ENCODE results near the gene SELENON. TPM values are rescaled to one million over a fixed set of nuclear protein-coding genes. Genes with fewer than 3 reads are reported as not detected.
A peak's percentile ranks its signal among the peaks of the same experiment; 100 is the strongest.

SELENON gene
- total and polyA plus RNA-seq, 8 donors: 85.2 to 107 (median 96.4) TPM

DNA sequence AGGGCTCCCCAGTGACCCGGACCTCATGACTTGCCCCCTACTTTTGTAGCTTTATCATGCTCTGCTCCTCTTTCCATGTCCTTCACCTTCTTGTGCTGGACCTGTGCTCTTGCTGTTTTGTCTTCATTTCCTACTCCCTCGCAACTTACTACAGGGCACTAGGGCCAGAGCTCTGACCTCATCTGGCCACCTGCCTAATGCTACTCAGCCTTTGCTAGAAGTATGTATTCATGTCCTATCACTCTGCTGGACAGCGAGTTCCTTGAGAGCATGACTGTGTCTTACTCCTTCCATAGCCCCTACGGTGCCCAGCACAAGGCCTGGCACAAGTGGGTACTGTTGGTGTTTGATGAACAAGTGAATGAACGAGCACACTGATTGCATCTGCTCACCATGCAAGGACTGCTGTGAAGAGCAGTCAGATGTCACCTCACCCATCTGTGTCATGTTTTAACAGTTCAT is 21.7 kb downstream of the SELENON start:
- no peak for ATAC-seq
- intact Hi-C loops (cut with DNase I): no loop called here
- no peak for DNase-seq
- no peaks in the 10 kb centered on the region for H3K9me3 ChIP-seq
- peak overlapping the region in 1 of 2 donors; percentile 89 for H3K4me3 ChIP-seq
- TF ChIP-seq, protein P1, sequence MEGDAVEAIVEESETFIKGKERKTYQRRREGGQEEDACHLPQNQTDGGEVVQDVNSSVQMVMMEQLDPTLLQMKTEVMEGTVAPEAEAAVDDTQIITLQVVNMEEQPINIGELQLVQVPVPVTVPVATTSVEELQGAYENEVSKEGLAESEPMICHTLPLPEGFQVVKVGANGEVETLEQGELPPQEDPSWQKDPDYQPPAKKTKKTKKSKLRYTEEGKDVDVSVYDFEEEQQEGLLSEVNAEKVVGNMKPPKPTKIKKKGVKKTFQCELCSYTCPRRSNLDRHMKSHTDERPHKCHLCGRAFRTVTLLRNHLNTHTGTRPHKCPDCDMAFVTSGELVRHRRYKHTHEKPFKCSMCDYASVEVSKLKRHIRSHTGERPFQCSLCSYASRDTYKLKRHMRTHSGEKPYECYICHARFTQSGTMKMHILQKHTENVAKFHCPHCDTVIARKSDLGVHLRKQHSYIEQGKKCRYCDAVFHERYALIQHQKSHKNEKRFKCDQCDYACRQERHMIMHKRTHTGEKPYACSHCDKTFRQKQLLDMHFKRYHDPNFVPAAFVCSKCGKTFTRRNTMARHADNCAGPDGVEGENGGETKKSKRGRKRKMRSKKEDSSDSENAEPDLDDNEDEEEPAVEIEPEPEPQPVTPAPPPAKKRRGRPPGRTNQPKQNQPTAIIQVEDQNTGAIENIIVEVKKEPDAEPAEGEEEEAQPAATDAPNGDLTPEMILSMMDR (IDR thresholded peaks at IDR 0.05): no peak
- H3K27me3 ChIP-seq: no peaks in the 10 kb centered on the region
- peaks cover 0 to 21% of the 10 kb centered on the region in 2 donors for H3K36me3 ChIP-seq
- peaks cover 9 to 37% of the 10 kb centered on the region in 2 donors for H3K4me1 ChIP-seq
- H3K27ac ChIP-seq: no peak overlapping the region

DNA sequence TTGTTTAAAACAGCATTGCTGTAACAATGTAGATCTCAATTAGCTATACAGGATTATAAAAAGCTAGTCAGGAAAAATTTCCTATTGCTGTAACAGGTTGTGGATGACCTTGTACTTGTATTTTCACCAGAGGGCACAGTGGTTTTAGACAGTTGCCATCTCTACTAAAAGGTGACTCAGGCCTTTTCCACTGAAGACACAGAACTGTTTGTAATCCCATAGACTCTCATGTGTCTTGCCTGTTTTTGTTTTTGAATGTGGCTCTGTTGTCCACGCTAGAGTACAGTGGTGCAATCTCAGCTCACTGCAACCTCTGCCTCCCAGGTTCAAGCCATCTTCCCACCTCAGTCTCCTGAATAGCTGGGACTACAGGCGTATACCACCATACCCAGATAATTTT is 25.6 kb downstream of the SELENON start:
- intact Hi-C loops (cut with DNase I): no loop called here

GRCh38 chr1:25826571-25826970 is 26.6 kb downstream of the SELENON start:
- intact Hi-C loops (cut with DNase I): no loop called here
- H3K36me3 ChIP-seq: peaks cover 0 to 70% of the 10 kb centered on the region in 2 donors
- ATAC-seq: no peak

More for the DNA sequence above, 25.6 kb downstream of the SELENON start:
- TF ChIP-seq, protein P1 (IDR thresholded peaks at IDR 0.05): no peak
- Histone ChIP-seq H3K9me3 (no peaks in the 10 kb centered on the region), H3K36me3 (peaks cover 0 to 61% of the 10 kb centered on the region in 2 donors), H3K4me1 (peaks cover 9 to 14% of the 10 kb centered on the region in 2 donors), H3K27ac (no peak overlapping the region), H3K4me3 (no peak overlapping the region), H3K27me3 (no peaks in the 10 kb centered on the region)
- ATAC-seq: no peak
- DNase-seq: no peak

DNA sequence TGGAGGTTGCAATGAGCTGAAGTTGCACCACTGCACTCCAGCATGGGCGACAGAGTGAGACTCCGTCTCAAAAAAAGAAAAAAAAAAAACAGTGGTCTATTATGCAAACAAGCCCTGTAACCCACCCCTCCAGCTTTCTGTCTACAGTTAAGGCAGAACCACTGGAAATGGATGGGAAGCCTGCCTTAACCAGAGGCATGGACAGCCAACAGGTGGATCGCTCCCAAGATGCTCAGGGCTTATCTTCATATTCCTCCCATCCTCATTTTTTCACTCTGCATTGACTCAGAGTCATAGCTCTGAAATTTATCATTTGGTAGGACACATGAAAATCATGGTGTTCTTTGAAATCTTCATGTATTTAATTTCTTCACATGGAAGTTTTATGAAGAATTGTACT is 28.5 kb downstream of the SELENON start:
- intact Hi-C loops (cut with DNase I): no loop called here
- DNase-seq (no peak), ATAC-seq (no peak)
- TF ChIP-seq, protein P1 (IDR thresholded peaks at IDR 0.05): no peak
- no peaks in the 10 kb centered on the region for H3K9me3 ChIP-seq
- no peaks in the 10 kb centered on the region for H3K4me1 ChIP-seq
- no peak overlapping the region for H3K27ac ChIP-seq
- peaks cover 0 to 88% of the 10 kb centered on the region in 2 donors for H3K36me3 ChIP-seq
- H3K27me3 ChIP-seq: no peaks in the 10 kb centered on the region
- H3K4me3 ChIP-seq: no peak overlapping the region

More at GRCh38 chr1:25826571-25826970, 26.6 kb downstream of the SELENON start:
- Histone ChIP-seq H3K9me3 (no peaks in the 10 kb centered on the region), H3K27me3 (no peaks in the 10 kb centered on the region), H3K4me1 (peaks cover 2 to 4% of the 10 kb centered on the region in 2 donors), H3K4me3 (no peak overlapping the region), H3K27ac (no peak overlapping the region)
- TF ChIP-seq, protein P1 (IDR thresholded peaks at IDR 0.05): no peak
- DNase-seq: no peak

GRCh38 chr1:25829046-25829445 is 29.1 kb downstream of the SELENON start:
- H3K36me3 ChIP-seq: peaks cover 0 to 88% of the 10 kb centered on the region in 2 donors
- H3K9me3 ChIP-seq: no peaks in the 10 kb centered on the region
- H3K4me3 ChIP-seq: no peak overlapping the region
- H3K4me1 ChIP-seq: no peaks in the 10 kb centered on the region
- intact Hi-C loops (cut with DNase I): no loop called here
- no peaks in the 10 kb centered on the region for H3K27me3 ChIP-seq
- DNase-seq (no peak), ATAC-seq (no peak)
- TF ChIP-seq, protein P1 (IDR thresholded peaks at IDR 0.05): no peak
- no peak overlapping the region for H3K27ac ChIP-seq

Data from left lung (tissue), 10 donors.